Neural progenitor cell (in vitro differentiated cells): Measurements from ENCODE around the gene SAMD4B. TPM values are rescaled to one million over a fixed set of nuclear protein-coding genes. Genes with fewer than 3 reads are reported as not detected.

Experiments
- DNase-seq: peaks from one replicate; pipeline ENCODE4 v3.0.0-alpha.2; 2016; ENCODE audit warnings: low spot score
- H2AFZ ChIP-seq: fragments of 200-600 bp; sonication (generic); replicated peaks from 2 replicates; pipeline ENCODE4 v1.6.1; 2016; ENCODE audit warnings: antibody characterized with exemption
- H3F3A ChIP-seq: fragments of 200-600 bp; sonication (generic); 2 replicates; pipeline ENCODE4 v1.6.1; 2016; ENCODE audit warnings: antibody characterized with exemption, low read depth
- H3K27ac ChIP-seq: fragments of 200-600 bp; sonication (generic); 2 replicates; pipeline ENCODE4 v1.5.1; 2016; ENCODE audit warnings: mild to moderate bottlenecking
- H3K27me3 ChIP-seq: fragments of 200-600 bp; sonication (generic); 2 replicates; pipeline ENCODE4 v1.6.1; 2016; ENCODE audit warnings: mild to moderate bottlenecking, moderate library complexity
- H3K36me3 ChIP-seq: fragments of 200-600 bp; sonication (generic); 2 replicates; pipeline ENCODE4 v1.5.1; 2016
- H3K4me1 ChIP-seq: fragments of 200-600 bp; sonication (generic); 2 replicates; pipeline ENCODE4 v1.6.1; 2016; ENCODE audit warnings: mixed run types
- H3K4me2 ChIP-seq: fragments of 200-600 bp; sonication (generic); 2 replicates; pipeline ENCODE4 v1.6.1; 2016
- H3K4me3 ChIP-seq: fragments of 200-600 bp; sonication (generic); 2 replicates; pipeline ENCODE4 v1.5.1; 2016
- H3K79me2 ChIP-seq: fragments of 200-600 bp; sonication (generic); 2 replicates; pipeline ENCODE4 v1.6.1; 2016; ENCODE audit warnings: low read depth
- H3K9ac ChIP-seq: fragments of 200-600 bp; sonication (generic); 2 replicates; pipeline ENCODE4 v1.6.1; 2016
- H3K9me3 ChIP-seq: fragments of 200-600 bp; sonication (generic); 2 replicates; pipeline ENCODE4 v1.5.1; 2016; ENCODE audit warnings: low read depth
- H4K20me1 ChIP-seq: fragments of 200-600 bp; sonication (generic); 2 replicates; pipeline ENCODE4 v1.6.1; 2016; ENCODE audit warnings: low read depth
- H3K27ac Mint-ChIP-seq: 3 replicates; pipeline ENCODE4 v1.8.0; 2021; ENCODE audit warnings: mixed read lengths
- H3K27me3 Mint-ChIP-seq: 2 replicates; pipeline ENCODE4 v1.8.0; 2022; ENCODE audit warnings: low read depth, mild to moderate bottlenecking, inconsistent platforms, moderate library complexity, mixed read lengths; ENCODE audit not compliant: insufficient read depth
- H3K36me3 Mint-ChIP-seq: 3 replicates; pipeline ENCODE4 v1.8.0; 2021; ENCODE audit warnings: mixed read lengths
- H3K4me1 Mint-ChIP-seq: 3 replicates; pipeline ENCODE4 v1.8.0; 2021; ENCODE audit warnings: mixed read lengths
- H3K4me3 Mint-ChIP-seq: 3 replicates; pipeline ENCODE4 v1.8.0; 2021; ENCODE audit warnings: mild to moderate bottlenecking, moderate library complexity, mixed read lengths
- H3K9me3 Mint-ChIP-seq: 3 replicates; pipeline ENCODE4 v1.8.0; 2020; ENCODE audit warnings: mixed read lengths
- CTCF ChIP-seq: fragments of 200-600 bp; sonication (generic); IDR thresholded peaks from 2 replicates; pipeline ENCODE4 v1.5.1; 2017; ENCODE audit warnings: antibody characterized with exemption, mild to moderate bottlenecking
- EZH2 ChIP-seq: fragments of 200-600 bp; sonication (generic); IDR thresholded peaks from 2 replicates; pipeline ENCODE4 v1.6.1; 2017; ENCODE audit warnings: antibody characterized with exemption, mild to moderate bottlenecking, moderate library complexity
- EZH2phosphoT487 ChIP-seq: fragments of 200-600 bp; sonication (generic); IDR thresholded peaks from 2 replicates; pipeline ENCODE4 v1.6.1; 2017; ENCODE audit warnings: antibody characterized with exemption
- total RNA-seq: library from RNA; depleted of rRNA; stranded (reverse); fragments of >200 nt; gene quantifications from 2 replicates; pipeline ENCODE4 v1.2.3, GENCODE V29; 2015; ENCODE audit warnings: low replicate concordance

Gene SAMD4B
- total RNA-seq, 1 donor from 2014 or later, result 32.8 TPM

- Histone ChIP-seq H3K27me3 (peaks cover 6% of the 10 kb centered on the region), H3K9ac (peak overlapping the region; percentile 79), H3K4me1 (peaks cover 20% of the 10 kb centered on the region), H3K4me3 (peak overlapping the region; percentile 98), H3K4me2 (peak overlapping the region; percentile 86), H3K27ac (peak overlapping the region; percentile 82), H3K9me3 (no peaks in the 10 kb centered on the region), H4K20me1 (peaks cover 36% of the 10 kb centered on the region), H3K36me3 (no peaks in the 10 kb centered on the region), H3K79me2 (peaks cover 41% of the 10 kb centered on the region), H3F3A (peaks cover 36% of the 10 kb centered on the region), H2AFZ (no peak overlapping the region)
- Mint-ChIP-seq H3K27ac (peak overlapping the region; percentile 98), H3K4me1 (peaks cover 51% of the 10 kb centered on the region), H3K9me3 (peaks cover 4% of the 10 kb centered on the region), H3K4me3 (peak overlapping the region; percentile 99), H3K27me3 (peaks cover 22% of the 10 kb centered on the region), H3K36me3 (peaks cover 12% of the 10 kb centered on the region)
- TF ChIP-seq CTCF (no peak), EZH2 (no peak), EZH2phosphoT487 (no peak)
- DNase-seq, result peak; percentile 87
Measured at GRCh38 chr19:39413272-39413910, 71.2 kb downstream of the SAMD4B start.

- peak; percentile 60 for DNase-seq
- H4K20me1 ChIP-seq, result peaks cover 34% of the 10 kb centered on the region
- Mint-ChIP-seq H3K27ac (peak overlapping the region; percentile 98), H3K27me3 (peaks cover 19% of the 10 kb centered on the region), H3K4me1 (peaks cover 45% of the 10 kb centered on the region), H3K9me3 (peaks cover 4% of the 10 kb centered on the region), H3K36me3 (peaks cover 15% of the 10 kb centered on the region), H3K4me3 (peak overlapping the region; percentile 99)
- H3K27me3 ChIP-seq, result peaks cover 2% of the 10 kb centered on the region
- H3K27ac ChIP-seq, result peak overlapping the region; percentile 82
- no peaks in the 10 kb centered on the region for H3K36me3 ChIP-seq
- peak overlapping the region; percentile 79 for H3K9ac ChIP-seq
- H3K4me1 ChIP-seq, result peaks cover 20% of the 10 kb centered on the region
- peaks cover 41% of the 10 kb centered on the region for H3K79me2 ChIP-seq
- TF ChIP-seq CTCF (peak; percentile 19), EZH2 (no peak)
- no peaks in the 10 kb centered on the region for H3K9me3 ChIP-seq
- H3K4me3 ChIP-seq, result peak overlapping the region; percentile 98
- H2AFZ ChIP-seq, result no peak overlapping the region
- peak overlapping the region; percentile 86 for H3K4me2 ChIP-seq
- H3F3A ChIP-seq, result peaks cover 29% of the 10 kb centered on the region
Measured at GRCh38 chr19:39413911-39414608, 71.8 kb downstream of the SAMD4B start.

- H3K27ac Mint-ChIP-seq, result no peak overlapping the region
- TF ChIP-seq EZH2 (no peak), CTCF (peak; percentile 21)
- DNase-seq, result no peak
- Histone ChIP-seq H3K4me1 (peaks cover 20% of the 10 kb centered on the region), H3K27ac (no peak overlapping the region), H3K4me2 (peak overlapping the region; percentile 86), H3K36me3 (no peaks in the 10 kb centered on the region), H3K79me2 (peaks cover 41% of the 10 kb centered on the region), H4K20me1 (peaks cover 34% of the 10 kb centered on the region), H3F3A (peaks cover 25% of the 10 kb centered on the region), H2AFZ (no peak overlapping the region), H3K9me3 (no peaks in the 10 kb centered on the region), H3K9ac (no peak overlapping the region), H3K27me3 (no peaks in the 10 kb centered on the region), H3K4me3 (no peak overlapping the region)
- peaks cover 42% of the 10 kb centered on the region for H3K4me1 Mint-ChIP-seq
- peak overlapping the region; percentile 78 for H3K4me3 Mint-ChIP-seq
- H3K36me3 Mint-ChIP-seq, result peaks cover 18% of the 10 kb centered on the region
- H3K9me3 Mint-ChIP-seq, result peaks cover 4% of the 10 kb centered on the region
- peaks cover 15% of the 10 kb centered on the region for H3K27me3 Mint-ChIP-seq
Measured at GRCh38 chr19:39415111-39416046, 73.2 kb downstream of the SAMD4B start.
